Measurements from ENCODE around the gene DGUOK. TPM values are rescaled to one million over a fixed set of nuclear protein-coding genes. Genes with fewer than 3 reads are reported as not detected.

DGUOK gene
- total and polyA plus RNA-seq, 2 experiments from 2014 or later = 68.4 to 287 TPM

GRCh38 chr2:73946215-73946614, 19.5 kb downstream of the DGUOK start (continued):
- TF ChIP-seq, protein P1, sequence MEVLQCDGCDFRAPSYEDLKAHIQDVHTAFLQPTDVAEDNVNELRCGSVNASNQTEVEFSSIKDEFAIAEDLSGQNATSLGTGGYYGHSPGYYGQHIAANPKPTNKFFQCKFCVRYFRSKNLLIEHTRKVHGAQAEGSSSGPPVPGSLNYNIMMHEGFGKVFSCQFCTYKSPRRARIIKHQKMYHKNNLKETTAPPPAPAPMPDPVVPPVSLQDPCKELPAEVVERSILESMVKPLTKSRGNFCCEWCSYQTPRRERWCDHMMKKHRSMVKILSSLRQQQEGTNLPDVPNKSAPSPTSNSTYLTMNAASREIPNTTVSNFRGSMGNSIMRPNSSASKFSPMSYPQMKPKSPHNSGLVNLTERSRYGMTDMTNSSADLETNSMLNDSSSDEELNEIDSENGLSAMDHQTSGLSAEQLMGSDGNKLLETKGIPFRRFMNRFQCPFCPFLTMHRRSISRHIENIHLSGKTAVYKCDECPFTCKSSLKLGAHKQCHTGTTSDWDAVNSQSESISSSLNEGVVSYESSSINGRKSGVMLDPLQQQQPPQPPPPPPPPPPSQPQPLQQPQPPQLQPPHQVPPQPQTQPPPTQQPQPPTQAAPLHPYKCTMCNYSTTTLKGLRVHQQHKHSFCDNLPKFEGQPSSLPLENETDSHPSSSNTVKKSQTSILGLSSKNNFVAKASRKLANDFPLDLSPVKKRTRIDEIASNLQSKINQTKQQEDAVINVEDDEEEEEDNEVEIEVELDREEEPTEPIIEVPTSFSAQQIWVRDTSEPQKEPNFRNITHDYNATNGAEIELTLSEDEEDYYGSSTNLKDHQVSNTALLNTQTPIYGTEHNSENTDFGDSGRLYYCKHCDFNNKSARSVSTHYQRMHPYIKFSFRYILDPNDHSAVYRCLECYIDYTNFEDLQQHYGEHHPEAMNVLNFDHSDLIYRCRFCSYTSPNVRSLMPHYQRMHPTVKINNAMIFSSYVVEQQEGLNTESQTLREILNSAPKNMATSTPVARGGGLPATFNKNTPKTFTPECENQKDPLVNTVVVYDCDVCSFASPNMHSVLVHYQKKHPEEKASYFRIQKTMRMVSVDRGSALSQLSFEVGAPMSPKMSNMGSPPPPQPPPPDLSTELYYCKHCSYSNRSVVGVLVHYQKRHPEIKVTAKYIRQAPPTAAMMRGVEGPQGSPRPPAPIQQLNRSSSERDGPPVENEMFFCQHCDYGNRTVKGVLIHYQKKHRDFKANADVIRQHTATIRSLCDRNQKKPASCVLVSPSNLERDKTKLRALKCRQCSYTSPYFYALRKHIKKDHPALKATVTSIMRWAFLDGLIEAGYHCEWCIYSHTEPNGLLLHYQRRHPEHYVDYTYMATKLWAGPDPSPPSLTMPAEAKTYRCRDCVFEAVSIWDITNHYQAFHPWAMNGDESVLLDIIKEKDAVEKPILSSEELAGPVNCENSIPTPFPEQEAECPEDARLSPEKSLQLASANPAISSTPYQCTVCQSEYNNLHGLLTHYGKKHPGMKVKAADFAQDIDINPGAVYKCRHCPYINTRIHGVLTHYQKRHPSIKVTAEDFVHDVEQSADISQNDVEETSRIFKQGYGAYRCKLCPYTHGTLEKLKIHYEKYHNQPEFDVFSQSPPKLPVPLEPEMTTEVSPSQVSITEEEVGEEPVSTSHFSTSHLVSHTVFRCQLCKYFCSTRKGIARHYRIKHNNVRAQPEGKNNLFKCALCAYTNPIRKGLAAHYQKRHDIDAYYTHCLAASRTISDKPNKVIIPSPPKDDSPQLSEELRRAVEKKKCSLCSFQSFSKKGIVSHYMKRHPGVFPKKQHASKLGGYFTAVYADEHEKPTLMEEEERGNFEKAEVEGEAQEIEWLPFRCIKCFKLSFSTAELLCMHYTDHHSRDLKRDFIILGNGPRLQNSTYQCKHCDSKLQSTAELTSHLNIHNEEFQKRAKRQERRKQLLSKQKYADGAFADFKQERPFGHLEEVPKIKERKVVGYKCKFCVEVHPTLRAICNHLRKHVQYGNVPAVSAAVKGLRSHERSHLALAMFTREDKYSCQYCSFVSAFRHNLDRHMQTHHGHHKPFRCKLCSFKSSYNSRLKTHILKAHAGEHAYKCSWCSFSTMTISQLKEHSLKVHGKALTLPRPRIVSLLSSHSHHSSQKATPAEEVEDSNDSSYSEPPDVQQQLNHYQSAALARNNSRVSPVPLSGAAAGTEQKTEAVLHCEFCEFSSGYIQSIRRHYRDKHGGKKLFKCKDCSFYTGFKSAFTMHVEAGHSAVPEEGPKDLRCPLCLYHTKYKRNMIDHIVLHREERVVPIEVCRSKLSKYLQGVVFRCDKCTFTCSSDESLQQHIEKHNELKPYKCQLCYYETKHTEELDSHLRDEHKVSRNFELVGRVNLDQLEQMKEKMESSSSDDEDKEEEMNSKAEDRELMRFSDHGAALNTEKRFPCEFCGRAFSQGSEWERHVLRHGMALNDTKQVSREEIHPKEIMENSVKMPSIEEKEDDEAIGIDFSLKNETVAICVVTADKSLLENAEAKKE (CRISPR knock-in tag; IDR thresholded peaks at IDR 0.05) = no peak
- TF ChIP-seq, protein P2, sequence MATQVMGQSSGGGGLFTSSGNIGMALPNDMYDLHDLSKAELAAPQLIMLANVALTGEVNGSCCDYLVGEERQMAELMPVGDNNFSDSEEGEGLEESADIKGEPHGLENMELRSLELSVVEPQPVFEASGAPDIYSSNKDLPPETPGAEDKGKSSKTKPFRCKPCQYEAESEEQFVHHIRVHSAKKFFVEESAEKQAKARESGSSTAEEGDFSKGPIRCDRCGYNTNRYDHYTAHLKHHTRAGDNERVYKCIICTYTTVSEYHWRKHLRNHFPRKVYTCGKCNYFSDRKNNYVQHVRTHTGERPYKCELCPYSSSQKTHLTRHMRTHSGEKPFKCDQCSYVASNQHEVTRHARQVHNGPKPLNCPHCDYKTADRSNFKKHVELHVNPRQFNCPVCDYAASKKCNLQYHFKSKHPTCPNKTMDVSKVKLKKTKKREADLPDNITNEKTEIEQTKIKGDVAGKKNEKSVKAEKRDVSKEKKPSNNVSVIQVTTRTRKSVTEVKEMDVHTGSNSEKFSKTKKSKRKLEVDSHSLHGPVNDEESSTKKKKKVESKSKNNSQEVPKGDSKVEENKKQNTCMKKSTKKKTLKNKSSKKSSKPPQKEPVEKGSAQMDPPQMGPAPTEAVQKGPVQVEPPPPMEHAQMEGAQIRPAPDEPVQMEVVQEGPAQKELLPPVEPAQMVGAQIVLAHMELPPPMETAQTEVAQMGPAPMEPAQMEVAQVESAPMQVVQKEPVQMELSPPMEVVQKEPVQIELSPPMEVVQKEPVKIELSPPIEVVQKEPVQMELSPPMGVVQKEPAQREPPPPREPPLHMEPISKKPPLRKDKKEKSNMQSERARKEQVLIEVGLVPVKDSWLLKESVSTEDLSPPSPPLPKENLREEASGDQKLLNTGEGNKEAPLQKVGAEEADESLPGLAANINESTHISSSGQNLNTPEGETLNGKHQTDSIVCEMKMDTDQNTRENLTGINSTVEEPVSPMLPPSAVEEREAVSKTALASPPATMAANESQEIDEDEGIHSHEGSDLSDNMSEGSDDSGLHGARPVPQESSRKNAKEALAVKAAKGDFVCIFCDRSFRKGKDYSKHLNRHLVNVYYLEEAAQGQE (IDR thresholded peaks at IDR 0.05; ENCODE audit: unreplicated experiment) = no peak
- no peak for TF ChIP-seq EZH2phosphoT487 (IDR thresholded peaks at IDR 0.05; ENCODE audit: unreplicated experiment)
- TF ChIP-seq EZH2 (IDR thresholded peaks at IDR 0.05; ENCODE audit: low read depth, unreplicated experiment) = no peak
- TF ChIP-seq ZNF331 (CRISPR knock-in tag; IDR thresholded peaks at IDR 0.05; ENCODE audit: low read depth) = no peak
- no peak for TF ChIP-seq NANOG (IDR thresholded peaks at IDR 0.05; ENCODE audit: borderline replicate concordance)
- no peak for TF ChIP-seq STAT1 (IDR thresholded peaks at IDR 0.05; ENCODE audit: unreplicated experiment)
- no peak for TF ChIP-seq CREB1 (CRISPR knock-in tag; IDR thresholded peaks at IDR 0.05; ENCODE audit: low read depth)
- no peak for TF ChIP-seq ZNF114 (CRISPR knock-in tag; IDR thresholded peaks at IDR 0.05)
- no peak for TF ChIP-seq POLR2AphosphoS5 (IDR thresholded peaks at IDR 0.05; ENCODE audit: low read depth)

Data from GM23338 (cell line).